Measurements from ENCODE around the gene OLFM4. TPM values are rescaled to one million over a fixed set of nuclear protein-coding genes. Genes with fewer than 3 reads are reported as not detected.
A peak's percentile ranks its signal among the peaks of the same experiment; 100 is the strongest.
"Not testable (repeated sequence)": the region's sequence is repeated elsewhere in the genome, so short reads cannot be mapped to it uniquely, and the experiment has no call there.

The OLFM4 gene
- total and polyA plus RNA-seq, 2 donors = 0.27 to 50.4 TPM

DNA sequence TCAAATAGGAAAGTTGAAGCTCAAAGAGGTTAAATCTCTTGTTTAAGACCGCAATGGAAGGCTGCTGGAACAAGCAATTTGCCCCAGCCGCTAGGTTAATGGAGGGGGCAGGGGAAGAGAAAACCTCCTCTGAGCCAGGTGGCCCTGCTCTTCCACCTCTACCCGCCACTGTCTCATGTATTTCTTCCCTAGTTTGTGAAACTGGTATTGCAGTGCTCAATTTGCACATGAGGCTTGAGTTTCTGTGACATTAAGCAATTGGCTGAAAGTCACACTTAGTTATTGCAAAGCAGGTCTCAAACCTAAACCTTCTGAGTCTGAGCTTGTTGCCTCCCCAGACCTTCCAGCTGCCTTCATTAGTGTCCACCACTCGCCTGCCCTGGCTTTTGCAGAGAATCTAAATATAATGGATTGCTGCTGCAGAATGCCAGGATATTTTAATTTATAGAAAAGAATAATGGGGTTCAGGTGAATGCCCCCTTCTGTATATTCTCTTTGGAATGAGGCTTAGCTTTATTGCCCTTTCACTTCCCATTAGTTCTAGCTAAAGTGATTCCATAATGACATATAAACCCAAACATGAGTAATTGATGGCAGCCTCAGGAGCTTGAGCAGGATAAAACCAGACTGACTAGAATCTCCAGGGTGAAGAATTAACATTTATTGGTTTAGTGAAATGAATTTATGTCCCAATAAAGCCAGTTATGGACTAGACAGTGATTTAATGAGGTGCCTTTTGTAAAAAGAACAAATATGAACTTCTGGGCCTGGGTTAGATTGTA, 27.0 kb upstream of the OLFM4 start:
- H3K27ac ChIP-seq (ENCODE audit: low read depth) = no peak overlapping the region
- 58% methylated on average over 4 of the region's 4 CpGs for WGBS

DNA sequence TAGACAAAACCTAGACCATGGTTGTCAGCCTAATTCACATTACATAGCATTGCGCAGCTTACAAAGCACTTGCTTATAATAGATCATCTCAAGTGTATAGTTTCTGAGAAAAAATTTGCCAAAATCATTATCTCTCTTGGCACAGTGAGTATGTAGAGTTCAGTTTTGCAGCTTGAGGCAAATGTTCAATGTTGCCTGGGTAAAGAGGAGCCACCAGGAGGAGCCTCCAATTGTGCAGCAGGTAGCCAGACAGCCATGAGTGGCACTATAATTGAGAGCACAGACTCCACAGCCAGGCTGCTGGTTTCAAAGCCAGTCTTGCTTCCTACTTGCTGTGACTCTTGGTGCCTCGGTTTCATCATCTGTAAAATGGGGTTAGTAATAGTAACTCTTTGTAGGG, 24.0 kb upstream of the OLFM4 start:
- 79% methylated on average over 2 of the region's 2 CpGs for WGBS
- no peak for DNase-seq (ENCODE audit: extremely low spot score)
- H3K27ac ChIP-seq (ENCODE audit: low read depth) = no peak overlapping the region

More for the DNA sequence above, 27.0 kb upstream of the OLFM4 start:
- Histone ChIP-seq H3K36me3 (ENCODE audit: insufficient read depth) (no peaks in the 10 kb centered on the region), H3K4me3 (ENCODE audit: low read depth, low read length) (no peak overlapping the region), H3K4me1 (ENCODE audit: insufficient read depth) (no peaks in the 10 kb centered on the region)
- peak; percentile 56 for DNase-seq (ENCODE audit: extremely low spot score)

DNA sequence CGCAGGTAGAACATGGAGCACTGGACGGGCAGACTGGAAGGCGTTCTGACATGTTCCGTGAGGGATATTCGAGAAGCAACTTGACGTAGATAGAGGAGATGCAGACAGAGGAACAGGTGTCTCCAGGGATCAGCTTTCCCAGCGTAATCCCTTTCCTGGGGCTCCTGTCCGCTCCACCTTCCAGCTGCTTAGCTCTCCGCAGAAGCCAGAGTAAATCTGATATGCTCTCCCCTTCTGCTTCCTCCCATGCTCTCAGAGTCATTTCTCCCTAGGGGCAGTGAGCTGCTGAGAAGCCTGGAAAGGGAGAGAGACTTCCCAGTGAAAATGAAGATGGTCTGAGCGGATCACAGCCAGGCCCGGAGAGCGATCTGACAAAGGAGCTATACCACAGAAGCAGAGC, 23.0 kb upstream of the OLFM4 start:
- H3K4me3 ChIP-seq (ENCODE audit: low read depth, low read length) = no peak overlapping the region
- DNase-seq (ENCODE audit: extremely low spot score) = no peak
- WGBS = 86% methylated on average over 12 of the region's 12 CpGs
- H3K4me1 ChIP-seq (ENCODE audit: insufficient read depth) = no peaks in the 10 kb centered on the region
- H3K27ac ChIP-seq (ENCODE audit: low read depth) = no peak overlapping the region
- H3K36me3 ChIP-seq (ENCODE audit: insufficient read depth) = no peaks in the 10 kb centered on the region

More for the DNA sequence above, 24.0 kb upstream of the OLFM4 start:
- Histone ChIP-seq H3K36me3 (ENCODE audit: insufficient read depth) (no peaks in the 10 kb centered on the region), H3K4me3 (ENCODE audit: low read depth, low read length) (no peak overlapping the region), H3K4me1 (ENCODE audit: insufficient read depth) (no peaks in the 10 kb centered on the region)

DNA sequence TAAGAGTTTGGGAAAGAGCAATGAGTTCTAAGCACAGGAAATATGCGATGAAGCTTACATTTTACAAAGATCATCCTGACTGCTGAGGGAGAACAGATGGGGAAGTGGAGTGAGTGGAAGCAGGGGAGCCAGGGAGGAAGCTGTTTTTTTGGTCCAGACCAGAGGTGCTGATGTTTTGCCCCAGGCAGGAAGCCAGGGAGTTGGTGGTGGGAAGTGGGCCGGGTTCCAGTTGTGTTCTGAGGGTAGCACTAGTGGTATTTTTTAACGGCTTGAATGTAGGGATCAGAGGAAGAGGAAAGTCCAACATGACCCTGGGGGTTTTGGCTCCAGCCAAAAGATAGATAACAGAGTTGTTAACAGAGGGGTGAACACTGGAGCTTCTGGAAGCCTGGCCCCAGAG, 20.7 kb upstream of the OLFM4 start:
- 32% methylated on average over 3 of the region's 3 CpGs for WGBS
- Histone ChIP-seq H3K36me3 (ENCODE audit: insufficient read depth) (no peaks in the 10 kb centered on the region), H3K4me3 (ENCODE audit: low read depth, low read length) (no peak overlapping the region), H3K27ac (ENCODE audit: low read depth) (no peak overlapping the region), H3K4me1 (ENCODE audit: insufficient read depth) (no peaks in the 10 kb centered on the region)
- DNase-seq (ENCODE audit: extremely low spot score) = no peak

DNA sequence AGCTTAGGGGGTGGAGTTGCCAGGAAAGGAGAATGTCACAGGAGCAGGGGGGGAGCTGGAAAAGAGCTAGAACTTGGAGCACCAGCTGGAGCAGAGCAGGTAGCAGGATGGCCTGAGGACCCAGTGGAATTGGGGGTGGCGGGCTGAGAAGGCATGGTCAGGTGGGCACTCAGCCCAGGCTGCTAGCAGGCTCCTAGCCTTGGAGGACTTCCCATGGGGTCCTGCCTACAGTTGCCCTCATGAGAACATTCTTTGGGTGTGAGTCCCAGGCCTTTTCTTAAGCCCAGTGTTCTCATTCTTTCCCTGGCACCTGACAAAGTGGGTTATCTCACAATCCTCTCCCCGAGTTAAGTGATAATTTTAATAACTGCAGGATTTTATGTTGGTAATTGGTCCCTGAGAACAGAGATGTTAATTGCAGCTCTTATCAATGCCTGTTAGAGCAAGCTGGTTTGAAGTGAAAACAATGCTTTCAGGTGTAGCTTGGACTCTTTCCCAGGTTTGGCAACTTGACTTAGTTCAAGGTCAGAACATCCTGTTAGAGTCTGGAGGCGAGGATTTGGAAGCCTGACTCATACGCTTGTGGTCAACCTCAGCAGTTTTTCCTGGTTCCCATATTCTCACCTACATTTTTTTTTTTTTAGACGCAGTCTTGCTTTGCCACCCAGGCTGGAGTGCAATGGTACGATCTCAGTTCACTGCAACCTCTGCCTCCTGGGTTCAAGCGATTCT, 18.1 kb upstream of the OLFM4 start:
- Histone ChIP-seq H3K36me3 (ENCODE audit: insufficient read depth) (no peaks in the 10 kb centered on the region), H3K4me3 (ENCODE audit: low read depth, low read length) (no peak overlapping the region), H3K4me1 (ENCODE audit: insufficient read depth) (no peaks in the 10 kb centered on the region), H3K27ac (ENCODE audit: low read depth) (no peak overlapping the region)
- no peak for DNase-seq (ENCODE audit: extremely low spot score)
- 80% methylated on average over 7 of the region's 7 CpGs for WGBS

DNA sequence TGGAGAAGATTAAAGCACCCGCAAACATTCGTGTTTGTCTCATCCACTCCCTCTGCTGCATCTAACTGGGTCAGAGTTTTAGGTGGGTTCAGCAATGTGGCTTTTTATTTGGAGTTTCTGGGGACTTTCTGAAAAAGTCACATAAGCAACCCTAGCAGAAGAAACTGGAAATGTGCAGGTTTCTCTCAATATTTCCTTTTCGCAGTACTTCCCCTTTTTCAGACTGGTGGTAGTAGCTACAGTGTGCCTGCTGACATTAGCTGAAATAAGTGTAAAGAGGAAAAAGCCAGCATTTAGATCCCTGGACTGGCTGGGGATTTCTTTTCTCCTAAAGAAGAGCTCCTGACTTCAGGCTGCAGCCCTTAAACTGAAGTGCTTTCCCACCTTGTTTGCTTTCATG, 15.9 kb upstream of the OLFM4 start:
- H3K36me3 ChIP-seq (ENCODE audit: insufficient read depth) = no peaks in the 10 kb centered on the region
- no peak for DNase-seq (ENCODE audit: extremely low spot score)
- no peak overlapping the region for H3K27ac ChIP-seq (ENCODE audit: low read depth)
- 67% methylated on average over 3 of the region's 3 CpGs for WGBS
- H3K4me1 ChIP-seq (ENCODE audit: insufficient read depth) = no peaks in the 10 kb centered on the region
- no peak overlapping the region for H3K4me3 ChIP-seq (ENCODE audit: low read depth, low read length)

DNA sequence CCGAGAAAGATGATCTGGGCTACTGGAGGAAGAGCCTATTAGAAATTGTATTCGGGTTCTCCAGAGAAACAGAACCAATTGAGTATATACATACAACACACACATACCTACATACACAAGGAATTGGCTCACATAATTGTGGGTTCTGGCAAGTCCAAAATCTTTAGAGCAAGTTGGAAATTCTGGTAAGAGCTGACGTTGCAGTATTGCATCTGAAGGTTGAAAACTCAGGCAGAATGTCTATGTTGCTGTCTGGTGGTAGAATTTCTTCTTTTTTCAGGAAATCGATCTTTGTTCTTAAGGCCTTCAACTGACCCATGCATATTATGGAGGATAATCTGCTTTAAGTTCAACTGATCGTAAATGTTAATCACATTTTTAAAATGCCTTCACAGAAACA, 15.5 kb upstream of the OLFM4 start:
- Histone ChIP-seq H3K4me1 (ENCODE audit: insufficient read depth) (no peaks in the 10 kb centered on the region), H3K36me3 (ENCODE audit: insufficient read depth) (no peaks in the 10 kb centered on the region), H3K4me3 (ENCODE audit: low read depth, low read length) (no peak overlapping the region), H3K27ac (ENCODE audit: low read depth) (no peak overlapping the region)
- DNase-seq (ENCODE audit: extremely low spot score) = no peak
- WGBS = 72% methylated on average over 5 of the region's 5 CpGs

DNA sequence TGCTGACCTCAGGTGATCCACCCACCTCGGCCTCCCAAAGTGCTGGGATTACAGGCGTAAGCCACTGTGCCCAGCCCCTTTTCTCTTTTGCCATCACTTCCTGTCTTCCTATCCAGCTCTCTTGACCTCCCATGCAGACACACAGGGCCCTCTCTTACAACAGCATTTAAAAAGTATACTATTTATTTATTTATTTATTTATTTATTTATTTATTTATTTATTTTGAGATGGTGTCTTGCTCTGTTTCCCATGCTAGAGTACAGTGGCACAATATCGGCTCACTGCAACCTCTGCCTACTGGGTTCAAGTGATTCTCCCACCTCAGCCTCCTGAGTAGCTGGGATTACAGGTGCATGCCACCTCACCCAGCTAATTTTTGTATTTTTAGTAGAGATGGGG, 14.6 kb upstream of the OLFM4 start:
- 84% methylated on average over 3 of the region's 3 CpGs for WGBS
- not testable (repeated sequence) for H3K27ac ChIP-seq (ENCODE audit: low read depth); H3K36me3 ChIP-seq (ENCODE audit: insufficient read depth)

DNA sequence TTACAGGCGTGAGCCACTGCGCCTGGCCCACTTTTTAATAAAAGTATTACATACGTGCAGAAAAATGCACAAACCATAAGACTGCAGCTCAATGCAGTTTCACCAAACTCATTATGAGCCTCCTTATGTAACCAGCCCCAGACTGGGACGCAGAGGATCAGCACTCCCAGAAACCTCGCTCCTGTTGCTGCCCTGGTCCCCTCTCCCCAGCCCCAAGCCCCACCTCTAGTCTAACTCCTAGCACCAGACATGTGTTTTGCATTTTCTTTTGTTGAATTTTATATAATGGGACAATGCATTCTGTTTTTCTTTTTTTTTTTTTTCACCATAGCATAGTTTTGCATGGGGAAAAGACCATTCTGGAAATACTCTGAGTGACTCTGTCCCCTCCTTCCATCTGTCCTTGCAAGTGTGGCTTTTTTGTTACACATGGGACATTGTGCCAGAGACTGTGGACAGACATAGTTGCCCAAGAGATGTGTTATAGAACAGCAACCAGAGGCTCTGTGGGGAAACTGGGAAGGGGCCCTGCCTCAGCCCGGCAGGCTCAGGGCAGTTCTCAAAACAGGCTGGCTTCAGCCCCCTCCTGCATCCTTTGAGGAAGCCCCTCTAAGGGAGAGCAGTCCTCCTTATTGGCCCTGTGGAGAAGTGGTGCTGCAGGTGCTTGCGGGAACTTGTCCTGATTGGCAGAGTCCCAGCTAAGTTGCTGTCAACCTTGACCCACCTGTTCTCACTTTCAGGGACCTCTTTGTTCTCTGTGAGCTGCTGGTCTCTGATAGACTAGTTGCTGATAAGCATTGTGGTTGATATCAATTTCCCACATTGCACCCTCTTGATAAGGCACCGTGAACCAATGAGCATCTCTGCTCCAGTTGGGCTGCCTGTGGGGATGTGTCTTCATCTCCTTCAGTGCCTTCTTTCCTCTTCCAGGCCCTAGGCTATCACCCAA, 13.8 kb upstream of the OLFM4 start:
- no peak overlapping the region for H3K4me3 ChIP-seq (ENCODE audit: low read depth, low read length)
- H3K4me1 ChIP-seq (ENCODE audit: insufficient read depth) = no peaks in the 10 kb centered on the region
- no peaks in the 10 kb centered on the region for H3K36me3 ChIP-seq (ENCODE audit: insufficient read depth)
- no peak overlapping the region for H3K27ac ChIP-seq (ENCODE audit: low read depth)
- 82% methylated on average over 8 of the region's 8 CpGs for WGBS
- DNase-seq (ENCODE audit: extremely low spot score) = no peak

More for the DNA sequence above, 14.6 kb upstream of the OLFM4 start:
- not testable (repeated sequence) for H3K4me1 ChIP-seq (ENCODE audit: insufficient read depth); DNase-seq (ENCODE audit: extremely low spot score); H3K4me3 ChIP-seq (ENCODE audit: low read depth, low read length)

DNA sequence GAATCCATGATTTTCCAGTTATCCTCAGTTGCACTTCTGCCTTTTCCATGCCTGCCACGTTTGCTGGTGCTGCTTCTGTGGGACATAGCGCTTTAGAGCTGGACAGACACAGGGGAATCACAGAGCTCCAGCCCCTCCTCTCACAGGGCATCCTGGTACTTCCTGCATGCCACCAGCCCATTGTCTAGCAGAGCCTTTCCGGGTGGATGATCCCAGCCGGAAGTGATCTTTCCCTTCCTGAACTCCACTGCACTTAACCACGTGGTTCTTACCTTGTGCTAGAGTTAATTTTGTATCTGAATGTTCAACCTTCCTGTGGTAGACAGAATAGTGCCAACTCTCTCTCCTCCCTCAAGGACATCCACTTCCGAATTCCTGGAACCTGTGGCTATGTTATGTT, 12.6 kb upstream of the OLFM4 start:
- no peaks in the 10 kb centered on the region for H3K36me3 ChIP-seq (ENCODE audit: insufficient read depth)
- WGBS = 71% methylated on average over 6 of the region's 6 CpGs
- no peak for DNase-seq (ENCODE audit: extremely low spot score)
- no peak overlapping the region for H3K4me3 ChIP-seq (ENCODE audit: low read depth, low read length)
- no peak overlapping the region for H3K27ac ChIP-seq (ENCODE audit: low read depth)
- H3K4me1 ChIP-seq (ENCODE audit: insufficient read depth) = no peaks in the 10 kb centered on the region

DNA sequence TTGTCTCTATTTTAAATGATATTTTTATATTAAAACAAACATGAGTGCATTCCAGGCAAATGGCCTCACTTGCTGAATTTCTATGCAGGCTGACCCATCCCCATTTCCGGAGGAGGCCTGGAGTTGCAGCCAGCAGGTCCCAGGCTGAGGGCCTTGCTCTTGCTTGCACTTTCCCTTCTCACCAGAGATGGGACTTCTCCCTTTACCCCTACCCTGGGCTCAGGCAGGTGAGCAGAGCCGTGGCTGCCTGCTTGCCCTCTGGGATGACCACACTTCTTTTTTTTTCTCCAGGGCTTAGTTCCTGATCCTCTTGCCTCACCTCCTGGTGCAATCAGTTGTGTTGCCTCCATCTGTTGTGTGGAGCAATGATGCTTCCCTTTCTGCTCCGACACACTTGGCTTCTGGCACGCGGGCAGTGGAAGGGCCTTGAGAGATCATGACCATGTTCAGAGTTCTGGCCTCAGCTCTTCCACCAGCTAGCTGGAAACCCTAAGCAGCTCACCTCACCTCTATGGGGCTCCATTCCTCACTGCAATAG, 11.1 kb upstream of the OLFM4 start:
- no peaks in the 10 kb centered on the region for H3K36me3 ChIP-seq (ENCODE audit: insufficient read depth)
- DNase-seq (ENCODE audit: extremely low spot score) = no peak
- H3K4me1 ChIP-seq (ENCODE audit: insufficient read depth) = no peaks in the 10 kb centered on the region
- no peak overlapping the region for H3K4me3 ChIP-seq (ENCODE audit: low read depth, low read length)
- WGBS = 90% methylated on average over 5 of the region's 5 CpGs
- no peak overlapping the region for H3K27ac ChIP-seq (ENCODE audit: low read depth)

DNA sequence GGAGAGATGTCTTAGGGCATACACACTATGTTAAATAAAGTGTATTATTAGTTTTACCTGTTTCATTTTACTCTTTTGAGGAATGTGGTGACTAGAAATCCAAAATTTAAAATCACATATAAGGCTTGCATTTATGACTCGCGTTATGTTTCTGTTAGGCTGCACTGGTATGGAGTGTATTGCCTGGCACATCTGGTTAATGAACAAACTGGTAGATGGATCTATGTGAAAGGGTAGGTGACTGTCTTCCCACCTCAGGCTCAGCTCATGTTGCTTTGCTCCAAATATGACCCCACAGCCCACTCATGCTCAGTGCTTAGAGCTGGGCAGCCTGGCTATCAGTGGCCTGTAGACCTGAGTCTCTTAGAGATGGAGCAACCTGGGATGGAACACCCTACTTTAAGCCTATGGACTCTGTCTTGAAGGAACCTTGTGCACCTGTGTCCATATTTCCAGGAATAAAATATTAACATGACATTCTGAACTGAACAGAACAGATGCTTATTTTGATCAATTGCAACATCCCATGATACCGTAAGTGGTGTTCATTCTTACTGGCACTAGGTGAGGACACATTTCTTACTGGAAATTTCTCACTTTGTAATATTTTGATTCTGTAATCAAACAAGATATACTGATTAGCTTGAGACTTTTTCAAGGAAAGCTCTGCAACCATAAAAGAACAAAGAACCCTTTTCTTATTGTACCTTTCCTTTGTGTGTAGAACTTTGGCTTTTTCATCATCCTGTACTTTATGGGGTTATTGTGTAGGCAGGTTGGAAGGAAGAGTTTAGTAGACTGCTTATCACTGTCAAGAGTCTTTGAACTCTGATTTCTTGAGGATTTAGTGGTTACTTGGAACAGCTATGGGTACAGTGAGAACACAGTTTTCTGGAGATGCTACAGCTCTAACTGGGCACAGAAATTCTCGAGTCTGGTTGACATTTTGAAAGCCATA, 9.6 kb upstream of the OLFM4 start:
- 87% methylated on average over 4 of the region's 4 CpGs for WGBS
- no peaks in the 10 kb centered on the region for H3K36me3 ChIP-seq (ENCODE audit: insufficient read depth)
- no peak overlapping the region for H3K4me3 ChIP-seq (ENCODE audit: low read depth, low read length)
- H3K4me1 ChIP-seq (ENCODE audit: insufficient read depth) = no peaks in the 10 kb centered on the region
- H3K27ac ChIP-seq (ENCODE audit: low read depth) = no peak overlapping the region
- DNase-seq (ENCODE audit: extremely low spot score) = no peak

All from urinary bladder (tissue), 4 donors.